ENCODE data around the gene GADD45B. TPM values are rescaled to one million over a fixed set of nuclear protein-coding genes. Genes with fewer than 3 reads are reported as not detected.
A peak's percentile ranks its signal among the peaks of the same experiment; 100 is the strongest.

GADD45B gene
- polyA plus RNA-seq, 3 donors = 67.4 to 505 (median 76.2) TPM

- peaks cover 30 to 37% of the 10 kb centered on the region in 2 donors for H3K4me1 ChIP-seq (ENCODE audit: control insufficient read depth in 1 of 2, insufficient read depth in 2 of 2, low read length in 2 of 2)
- 30% methylated on average over 9 of the region's 21 CpGs for WGBS (ENCODE audit: insufficient coverage)
- H3K27ac Mint-ChIP-seq = peak overlapping the region; percentile 91 to 96 (median 94)
- peaks cover 0 to 12% of the 10 kb centered on the region in 2 donors for H3K36me3 ChIP-seq (replicated peaks in 1 of 2; ENCODE audit: control insufficient read depth in 1 of 2, insufficient read depth in 2 of 2, low read length in 2 of 2)
- intact Hi-C loops (cut with micrococcal nuclease) = loop anchor here (2.0 to 5.0 kb wide), 4 partner anchors 17 to 160 kb away; no protein-coding TSS in a partner anchor
- H3K9ac ChIP-seq (ENCODE audit: insufficient read depth, low read length, poor library complexity, severe bottlenecking) = peak overlapping the region; percentile 90
- H3K79me2 ChIP-seq (ENCODE audit: insufficient read depth, low read length) = peaks cover 42% of the 10 kb centered on the region
- H3K4me3 Mint-ChIP-seq = peak overlapping the region; percentile 99 to 100
- H4K20me1 ChIP-seq (ENCODE audit: insufficient read depth, low read length) = peaks cover 46% of the 10 kb centered on the region
- peaks cover 16 to 19% of the 10 kb centered on the region in 2 donors for H3K36me3 Mint-ChIP-seq
- TF ChIP-seq CTCF (IDR thresholded peaks at IDR 0.05) = no peak
- peak in 1 of 3 donors; percentile 42 for DNase-seq
- peak overlapping the region; percentile 99 for H3K4me2 ChIP-seq (replicated peaks; ENCODE audit: extremely low read depth, low read length, poor library complexity, severe bottlenecking)
- H3K4me1 Mint-ChIP-seq = peaks cover 21% of the 10 kb centered on the region
- H3K9me3 ChIP-seq (replicated peaks in 1 of 2; ENCODE audit: control insufficient read depth in 1 of 2, insufficient read depth in 1 of 2, low read length in 2 of 2) = peaks cover 0 to 7% of the 10 kb centered on the region in 2 donors
- peak overlapping the region; percentile 93 to 100 (median 94) for H3K4me3 ChIP-seq (replicated peaks in 1 of 3; ENCODE audit: low read depth in 2 of 3, low read length in 3 of 3)
- peaks cover 0 to 14% (median 1%) of the 10 kb centered on the region in 3 donors for H3K27me3 Mint-ChIP-seq (ENCODE audit: low read depth in 3 of 3)
- H2AFZ ChIP-seq (ENCODE audit: insufficient read depth, low read depth, low read length, poor library complexity, severe bottlenecking) = no peak overlapping the region
- H3K9me3 Mint-ChIP-seq = peaks cover 3 to 9% (median 6%) of the 10 kb centered on the region in 7 donors
- H3K27ac ChIP-seq (ENCODE audit: low read depth in 1 of 2, low read length in 2 of 2) = peak overlapping the region; percentile 87 to 92
- no peaks in the 10 kb centered on the region for H3K27me3 ChIP-seq (ENCODE audit: control insufficient read depth in 2 of 2, insufficient read depth in 2 of 2, low read length in 2 of 2)
These were observed 1.8 kb downstream of the GADD45B start for GRCh38 chr19:2477732-2478191.

- peak overlapping the region; percentile 99 to 100 for H3K4me3 Mint-ChIP-seq
- intact Hi-C loops (cut with micrococcal nuclease) = loop anchor here (2.0 to 5.0 kb wide), 4 partner anchors 16 to 159 kb away; no protein-coding TSS in a partner anchor
- 0% methylated on average over 19 of the region's 20 CpGs for WGBS (ENCODE audit: insufficient coverage)
- Histone ChIP-seq H3K36me3 (replicated peaks in 1 of 2; ENCODE audit: control insufficient read depth in 1 of 2, insufficient read depth in 2 of 2, low read length in 2 of 2) (peaks cover 0 to 12% of the 10 kb centered on the region in 2 donors), H3K4me1 (ENCODE audit: control insufficient read depth in 1 of 2, insufficient read depth in 2 of 2, low read length in 2 of 2) (peaks cover 30 to 37% of the 10 kb centered on the region in 2 donors), H4K20me1 (ENCODE audit: insufficient read depth, low read length) (peaks cover 46% of the 10 kb centered on the region), H3K9me3 (replicated peaks in 1 of 2; ENCODE audit: control insufficient read depth in 1 of 2, insufficient read depth in 1 of 2, low read length in 2 of 2) (peaks cover 0 to 12% of the 10 kb centered on the region in 2 donors), H3K4me2 (replicated peaks; ENCODE audit: extremely low read depth, low read length, poor library complexity, severe bottlenecking) (peak overlapping the region; percentile 99), H3K79me2 (ENCODE audit: insufficient read depth, low read length) (peaks cover 42% of the 10 kb centered on the region), H2AFZ (ENCODE audit: insufficient read depth, low read depth, low read length, poor library complexity, severe bottlenecking) (no peak overlapping the region), H3K9ac (ENCODE audit: insufficient read depth, low read length, poor library complexity, severe bottlenecking) (peak overlapping the region; percentile 90), H3K27me3 (ENCODE audit: control insufficient read depth in 2 of 2, insufficient read depth in 2 of 2, low read length in 2 of 2) (no peaks in the 10 kb centered on the region), H3K4me3 (replicated peaks in 1 of 3; ENCODE audit: low read depth in 2 of 3, low read length in 3 of 3) (peak overlapping the region; percentile 93 to 100 (median 94)), H3K27ac (ENCODE audit: low read depth in 1 of 2, low read length in 2 of 2) (peak overlapping the region; percentile 87 to 92)
- peaks cover 16 to 19% of the 10 kb centered on the region in 2 donors for H3K36me3 Mint-ChIP-seq
- H3K4me1 Mint-ChIP-seq = peaks cover 21% of the 10 kb centered on the region
- H3K9me3 Mint-ChIP-seq = peaks cover 9 to 15% (median 11%) of the 10 kb centered on the region in 7 donors
- H3K27me3 Mint-ChIP-seq (ENCODE audit: low read depth in 3 of 3) = peaks cover 0 to 14% (median 1%) of the 10 kb centered on the region in 3 donors
- TF ChIP-seq CTCF (IDR thresholded peaks at IDR 0.05) = peak; percentile 22
- peak; percentile 64 to 69 (median 69) for DNase-seq
- H3K27ac Mint-ChIP-seq = peak overlapping the region; percentile 91 to 96 (median 94)
These were observed 2.4 kb downstream of the GADD45B start for GRCh38 chr19:2478278-2478755.

All from CD14-positive monocyte (primary cell).